HFF-Myc (cell line): Measurements from ENCODE around the gene FOXF2.

Experiments
- DNase-seq: peaks from one replicate; pipeline ENCODE4 v3.0.0-alpha.2; 2011; ENCODE audit warnings: low read depth; ENCODE audit errors: extremely low read depth
- H3K4me3 ChIP-seq: replicated peaks from 2 replicates; pipeline ENCODE4 v1.5.1; 2011; ENCODE audit warnings: low read depth, mild to moderate bottlenecking, control low read depth, low read length
- CTCF ChIP-seq: IDR thresholded peaks from 2 replicates; pipeline ENCODE4 v1.5.1; 2012; ENCODE audit warnings: mild to moderate bottlenecking, low read depth, low read length, control low read depth; ENCODE audit errors: missing control alignments

FOXF2 gene

DNA sequence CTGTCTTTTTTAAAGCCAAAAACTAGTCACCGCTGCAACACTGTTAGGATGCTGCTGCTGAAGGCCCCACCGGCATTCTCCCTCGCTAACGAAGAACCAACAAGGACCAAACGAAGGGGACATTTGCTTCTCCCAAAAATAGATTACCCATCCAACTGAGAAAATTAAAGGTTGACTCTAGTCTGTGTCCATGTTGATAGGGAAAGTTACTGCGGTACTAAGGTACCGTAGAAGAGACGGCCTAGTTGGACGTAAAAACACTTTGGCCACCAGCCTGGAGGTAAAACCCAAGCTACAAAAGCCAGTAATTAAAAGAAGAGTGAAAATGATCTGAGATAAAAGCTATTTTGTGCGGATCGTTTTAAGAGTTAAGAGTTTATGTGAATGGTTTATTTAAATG, 11.8 kb upstream of the FOXF2 start:
- no peak for TF ChIP-seq CTCF
- no peak overlapping the region for H3K4me3 ChIP-seq
- no peak for DNase-seq

DNA sequence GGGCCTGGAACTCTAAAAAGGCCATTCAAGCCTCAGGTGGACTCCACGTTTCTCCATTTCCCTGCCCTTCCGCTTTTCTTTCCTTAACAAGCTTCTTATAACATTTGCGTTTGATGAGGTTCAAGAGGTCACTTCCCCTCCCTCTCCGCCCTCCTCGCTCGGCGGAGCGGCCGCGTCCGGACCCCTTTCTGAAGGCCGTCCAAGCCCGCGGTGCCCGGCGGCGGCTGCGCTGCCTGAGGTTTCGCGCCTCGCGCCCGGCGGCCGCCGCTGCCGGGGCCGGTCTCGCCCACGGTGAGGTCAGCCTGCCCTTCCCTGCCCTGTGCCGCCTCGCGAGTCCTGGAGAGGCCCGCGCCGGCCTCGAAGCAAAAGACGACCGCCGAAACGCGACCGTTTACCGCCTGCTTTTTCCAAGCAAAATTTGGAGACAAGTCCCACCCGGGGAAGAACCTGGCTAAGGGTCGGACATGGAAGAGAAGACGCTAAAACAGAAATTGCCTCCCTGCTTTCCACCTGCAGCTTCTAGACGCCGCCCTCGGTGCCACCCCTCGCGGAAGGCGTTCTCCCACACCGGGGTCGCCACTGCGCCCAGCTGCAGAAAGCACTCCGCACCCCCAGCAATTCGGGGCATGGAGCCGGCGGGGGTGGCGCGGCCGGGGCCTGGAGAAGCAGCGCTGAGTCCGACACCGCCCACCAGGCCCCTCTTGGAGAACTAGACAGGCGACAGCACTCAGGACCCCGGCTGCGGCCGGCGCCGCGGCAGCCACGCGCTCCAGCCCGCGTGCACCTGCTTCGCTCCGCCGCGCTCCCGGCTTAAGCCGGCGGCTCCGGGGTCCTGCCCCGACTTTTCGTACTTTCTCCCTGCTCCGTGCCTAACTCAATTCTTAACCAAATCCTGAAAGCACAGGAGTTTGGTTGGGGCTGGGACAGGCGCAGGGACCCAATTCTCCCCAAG, 11.0 kb upstream of the FOXF2 start:
- DNase-seq: no peak
- H3K4me3 ChIP-seq: no peak overlapping the region
- TF ChIP-seq CTCF: no peak

DNA sequence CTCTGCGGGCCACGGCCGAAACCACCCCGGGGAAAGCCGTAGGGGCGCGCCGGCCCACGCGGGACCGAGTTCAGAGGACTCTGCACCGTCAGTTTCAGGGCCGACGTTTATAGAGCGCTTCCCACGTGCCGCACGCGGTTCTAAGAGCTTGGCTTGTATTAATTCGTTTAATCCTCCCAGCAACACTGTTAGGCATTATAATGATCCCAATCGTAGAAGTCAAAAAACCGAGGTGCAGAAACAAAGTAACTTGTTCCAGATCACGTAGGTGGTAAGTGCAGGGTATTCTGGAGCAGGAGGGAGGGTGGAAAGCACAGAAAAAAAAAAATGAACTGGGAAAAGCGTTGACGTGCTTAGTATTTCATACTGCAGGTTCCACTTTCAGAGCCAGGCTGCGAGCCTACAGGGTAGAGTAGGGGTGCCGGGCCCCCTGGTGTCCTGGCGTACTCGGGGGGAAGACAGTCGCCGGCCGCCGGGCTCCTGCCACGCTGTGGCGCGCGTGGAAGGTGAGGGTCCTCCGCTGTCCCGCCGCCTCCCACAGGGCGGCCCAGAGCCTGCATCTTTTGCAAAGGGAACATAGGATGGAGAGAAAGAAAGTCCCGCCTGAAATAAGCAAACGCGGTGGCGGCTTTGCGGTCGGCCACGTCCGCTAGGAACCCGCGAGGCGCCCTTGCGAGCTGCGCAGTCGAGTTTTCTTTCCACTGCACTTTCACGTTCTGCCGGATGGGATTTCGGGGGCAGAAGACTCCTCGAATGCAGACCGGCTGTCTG, 10.2 kb upstream of the FOXF2 start:
- DNase-seq: no peak
- no peak for TF ChIP-seq CTCF
- H3K4me3 ChIP-seq: peak overlapping the region; percentile 4; the same call in 1 of the 2 replicates

GRCh38 chr6:1379788-1380147, 9.6 kb upstream of the FOXF2 start:
- peak overlapping the region; percentile 4; the same call in 1 of the 2 replicates for H3K4me3 ChIP-seq
- no peak for DNase-seq
- no peak for TF ChIP-seq CTCF

GRCh38 chr6:1380625-1381427, 8.6 kb upstream of the FOXF2 start:
- DNase-seq: no peak
- no peak overlapping the region for H3K4me3 ChIP-seq
- TF ChIP-seq CTCF: no peak
